Spleen (tissue), 11 donors: ENCODE results near the gene EFNA5. TPM values are rescaled to one million over a fixed set of nuclear protein-coding genes. Genes with fewer than 3 reads are reported as not detected.

Experiments
- DNase-seq: peaks from one replicate; pipeline ENCODE4 v3.0.0-alpha.2; 2020
- H3K27ac ChIP-seq, 8 donors: fragments of 200-600 bp; sonication (generic) in 7 of 8; 1 replicate in 4 of 8; 2 replicates in 4 of 8; pipeline versions ENCODE4 v1.5.0 to v1.8.0; 2016 to 2021; ENCODE audit warnings: inconsistent platforms in 4 of 8, mild to moderate bottlenecking in 4 of 8, moderate library complexity in 1 of 8
- H3K27me3 ChIP-seq, 7 donors: fragments of 200-600 bp; sonication (generic) in 6 of 7; replicated peaks in 1 of 7; 1 replicate in 4 of 7; 2 replicates in 3 of 7; pipeline versions ENCODE4 v1.5.0 to v1.8.0; 2016 to 2021; ENCODE audit warnings: inconsistent platforms in 3 of 7, mild to moderate bottlenecking in 1 of 7
- H3K36me3 ChIP-seq, 6 donors: fragments of 200-600 bp; sonication (generic) in 5 of 6; 1 replicate in 4 of 6; 2 replicates in 2 of 6; pipeline versions ENCODE4 v1.5.0 to v1.8.0; 2016 to 2021; ENCODE audit warnings: inconsistent platforms in 2 of 6
- H3K4me1 ChIP-seq, 6 donors: fragments of 200-600 bp; sonication (generic) in 5 of 6; 1 replicate in 3 of 6; 2 replicates in 3 of 6; pipeline versions ENCODE4 v1.5.0 to v1.8.0; 2016 to 2021; ENCODE audit warnings: inconsistent platforms in 3 of 6
- H3K4me3 ChIP-seq, 8 donors: fragments of 200-600 bp; sonication (generic) in 7 of 8; 1 replicate in 4 of 8; 2 replicates in 4 of 8; pipeline versions ENCODE4 v1.5.0 to v1.8.0; 2016 to 2021; ENCODE audit warnings: inconsistent platforms in 4 of 8, mild to moderate bottlenecking in 4 of 8, moderate library complexity in 2 of 8
- H3K9me3 ChIP-seq, 8 donors: fragments of 200-600 bp; sonication (generic) in 7 of 8; 1 replicate in 4 of 8; 2 replicates in 4 of 8; pipeline versions ENCODE4 v1.5.0 to v1.8.0; 2016 to 2021; ENCODE audit warnings: inconsistent platforms in 4 of 8
- CTCF ChIP-seq, 11 experiments: fragments of 200-600 bp in 7 of 11; fragments of 450-650 bp in 4 of 11; sonication (generic) in 4 of 11; IDR thresholded peaks in 8 of 11; conservative IDR thresholded peaks in 3 of 11; 1 replicate in 7 of 11; 2 replicates in 4 of 11; pipeline versions ENCODE4 v1.4.0 to v1.8.0; 2016 to 2021; ENCODE audit warnings: antibody characterized with exemption in 11 of 11, inconsistent platforms in 4 of 11, mild to moderate bottlenecking in 1 of 11
- POLR2A ChIP-seq, 3 donors: fragments of 450-650 bp; IDR thresholded peaks; one replicate each; pipeline ENCODE4 v1.5.1; 2017; ENCODE audit warnings: antibody characterized with exemption in 3 of 3, mild to moderate bottlenecking in 1 of 3
- POLR2AphosphoS5 ChIP-seq, 3 donors: sonication (generic); formaldehyde crosslinking; IDR thresholded peaks; one replicate each; pipeline ENCODE4 v1.5.1; 2017; ENCODE audit warnings: antibody characterized with exemption in 3 of 3
- WGBS, 5 donors: extraction: QIAGEN DNeasy Blood & Tissue Kit in 3 of 5; methylation state at CpG; one replicate each; pipeline versions ENCODE4 v1.1.5 to v1.1.7; 2013 to 2018; 5-methylcytosine and 5-hydroxymethylcytosine counted together
- intact Hi-C: fragments of 100-400 bp; cut with DNase I; formaldehyde crosslinking; loops from one replicate; pipeline ENCODE4 v1.15.0; 2023; ENCODE audit warnings: low total_unique reads
- polyA plus RNA-seq, 3 donors: library from polyadenylated mRNA; stranded (reverse); fragments of 200-250 nt; gene quantifications; one replicate each; pipeline ENCODE4 v1.2.1, GENCODE V29; 2013
- total RNA-seq, 7 donors: library from RNA; depleted of rRNA in 3 of 7; stranded (reverse); fragments of >200 nt in 3 of 7; fragmentation: NEBNext Ultra II Directional in 4 of 7; extraction: Animal tissue kit (Norgen Biotek cat#: 25700) in 4 of 7; gene quantifications; one replicate each; pipeline versions ENCODE4 v1.1.0 to v1.2.1, GENCODE V29; 2016 to 2021
- donor health status: healthy with polysubstance abuse.
- donor health status: DM: no; HTN: no; CAD: no; lungs with moderate emphysema.
- donor health status: DM: no; HTN: no; CAD: no.
- donor health status: Bipolar disorder and iron deficiency.
- donor health status: healthy.
- donor health status: DM: no; HTN: no; CAD: no.
- donor health status: DM: yes; HTN: yes; CAD: no.

Gene EFNA5
- total and polyA plus RNA-seq, 10 donors = 0.33 to 29.0 (median 12.2) TPM

- no peak for TF ChIP-seq POLR2A (IDR thresholded peaks at IDR 0.05)
- no peak for TF ChIP-seq CTCF (IDR thresholded peaks at IDR 0.05 in 8 of 11, conservative IDR thresholded peaks at IDR 0.05 in 3 of 11)
- Histone ChIP-seq H3K9me3 (no peaks in the 10 kb centered on the region), H3K36me3 (no peaks in the 10 kb centered on the region), H3K27ac (no peak overlapping the region), H3K27me3 (no peaks in the 10 kb centered on the region), H3K4me1 (peaks cover 0 to 25% (median 7%) of the 10 kb centered on the region in 6 donors), H3K4me3 (no peak overlapping the region)
- 78 to 90% (median 83%) methylated on average over 8 of the region's 8 CpGs for WGBS, 5 donors
- intact Hi-C loops = no loop called here
- no peak for DNase-seq
Observed at GRCh38 chr5:107464876-107465275, 205.9 kb downstream of the EFNA5 start.

GRCh38 chr5:107464416-107464815, 206.3 kb downstream of the EFNA5 start:
- intact Hi-C loops = no loop called here
- no peaks in the 10 kb centered on the region for H3K9me3 ChIP-seq
- H3K4me3 ChIP-seq = no peak overlapping the region
- H3K27me3 ChIP-seq = no peaks in the 10 kb centered on the region
- no peak for TF ChIP-seq CTCF (IDR thresholded peaks at IDR 0.05 in 8 of 11, conservative IDR thresholded peaks at IDR 0.05 in 3 of 11)
- TF ChIP-seq POLR2AphosphoS5 (IDR thresholded peaks at IDR 0.05) = no peak
- H3K27ac ChIP-seq = no peak overlapping the region
- no peaks in the 10 kb centered on the region for H3K36me3 ChIP-seq
- DNase-seq = no peak
- 69 to 82% (median 78%) methylated on average over 4 of the region's 4 CpGs for WGBS, 5 donors
- peaks cover 0 to 20% (median 5%) of the 10 kb centered on the region in 6 donors for H3K4me1 ChIP-seq

GRCh38 chr5:107463731-107464130, 207.0 kb downstream of the EFNA5 start:
- Histone ChIP-seq H3K4me1 (peaks cover 0 to 13% (median 5%) of the 10 kb centered on the region in 6 donors), H3K36me3 (no peaks in the 10 kb centered on the region), H3K4me3 (no peak overlapping the region), H3K27me3 (no peaks in the 10 kb centered on the region), H3K9me3 (no peaks in the 10 kb centered on the region), H3K27ac (no peak overlapping the region)
- WGBS, 5 donors = 82 to 94% (median 92%) methylated on average over 1 of the region's 1 CpG
- intact Hi-C loops = no loop called here
- DNase-seq = no peak
- no peak for TF ChIP-seq POLR2A (IDR thresholded peaks at IDR 0.05)

- H3K4me1 ChIP-seq = no peaks in the 10 kb centered on the region
- intact Hi-C loops = no loop called here
- DNase-seq = no peak
- no peak overlapping the region for H3K4me3 ChIP-seq
- no peak for TF ChIP-seq POLR2AphosphoS5 (IDR thresholded peaks at IDR 0.05)
- TF ChIP-seq CTCF (IDR thresholded peaks at IDR 0.05 in 8 of 11, conservative IDR thresholded peaks at IDR 0.05 in 3 of 11) = no peak
- no peak for TF ChIP-seq POLR2A (IDR thresholded peaks at IDR 0.05)
- no peak overlapping the region for H3K27ac ChIP-seq
- H3K36me3 ChIP-seq = no peaks in the 10 kb centered on the region
- WGBS, 5 donors = 77 to 93% (median 85%) methylated on average over 5 of the region's 5 CpGs
- H3K27me3 ChIP-seq = no peaks in the 10 kb centered on the region
- no peaks in the 10 kb centered on the region for H3K9me3 ChIP-seq
Observed at GRCh38 chr5:107461770-107462169, 209.0 kb downstream of the EFNA5 start.

GRCh38 chr5:107460789-107461188, 209.9 kb downstream of the EFNA5 start:
- Histone ChIP-seq H3K36me3 (no peaks in the 10 kb centered on the region), H3K4me1 (peaks cover 0 to 4% (median 0%) of the 10 kb centered on the region in 6 donors), H3K9me3 (no peaks in the 10 kb centered on the region), H3K4me3 (no peak overlapping the region), H3K27me3 (no peaks in the 10 kb centered on the region), H3K27ac (no peak overlapping the region)
- 79 to 84% (median 80%) methylated on average over 2 of the region's 2 CpGs for WGBS, 5 donors
- TF ChIP-seq CTCF (IDR thresholded peaks at IDR 0.05 in 8 of 11, conservative IDR thresholded peaks at IDR 0.05 in 3 of 11) (no peak), POLR2A (IDR thresholded peaks at IDR 0.05) (no peak), POLR2AphosphoS5 (IDR thresholded peaks at IDR 0.05) (no peak)
- intact Hi-C loops = no loop called here
- no peak for DNase-seq
